Measurements from ENCODE around the gene SLC25A45.

SLC25A45 gene

DNA sequence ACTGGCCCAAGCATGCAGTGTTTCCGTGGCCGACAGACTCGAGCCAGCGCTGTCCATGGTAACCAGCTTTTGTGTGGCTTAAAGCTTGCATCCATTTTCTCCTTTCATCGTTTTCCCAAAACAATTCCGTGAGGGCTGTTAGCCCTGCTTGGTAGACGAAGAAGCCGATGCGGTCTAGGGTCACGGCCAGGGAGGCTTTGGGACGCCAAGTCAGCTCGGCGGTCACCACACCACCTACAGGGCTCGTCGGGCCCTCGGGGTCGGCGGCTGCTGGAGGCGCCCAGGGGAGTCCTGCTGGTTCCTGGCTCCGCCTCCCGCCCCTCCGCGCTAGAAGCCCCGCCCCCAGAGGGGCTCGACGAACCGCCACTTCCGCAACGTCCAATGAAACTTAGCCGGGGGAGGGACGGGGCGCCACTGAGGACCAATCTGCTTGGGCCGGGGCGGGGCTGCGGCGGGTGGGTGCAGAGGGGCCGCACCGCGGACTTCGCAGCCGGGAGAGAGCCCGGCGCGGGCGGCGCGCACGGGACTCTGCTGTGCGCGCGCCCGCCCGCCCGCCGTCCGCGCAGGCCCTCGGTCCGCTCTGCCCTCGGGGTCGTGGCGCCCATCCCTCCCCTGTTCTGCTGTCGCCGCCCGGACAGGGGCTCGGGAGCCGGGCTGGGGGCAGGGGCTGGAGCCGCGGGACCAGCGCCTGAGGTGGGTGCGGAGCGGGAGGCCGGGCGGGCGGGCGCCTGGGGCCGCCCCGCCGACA lies 28.0 kb downstream of the SLC25A45 start, which contains the start of gene TIGD3:
Gene TIGD3 (plus strand): TSS at position 487 of the 748 bp plus-strand sequence. CDS start 1,058 bp downstream, outside the sequence.
- TF ChIP-seq CTCF (IDR thresholded peaks at IDR 0.05; ENCODE audit: low read depth, low read length), result no peak

DNA sequence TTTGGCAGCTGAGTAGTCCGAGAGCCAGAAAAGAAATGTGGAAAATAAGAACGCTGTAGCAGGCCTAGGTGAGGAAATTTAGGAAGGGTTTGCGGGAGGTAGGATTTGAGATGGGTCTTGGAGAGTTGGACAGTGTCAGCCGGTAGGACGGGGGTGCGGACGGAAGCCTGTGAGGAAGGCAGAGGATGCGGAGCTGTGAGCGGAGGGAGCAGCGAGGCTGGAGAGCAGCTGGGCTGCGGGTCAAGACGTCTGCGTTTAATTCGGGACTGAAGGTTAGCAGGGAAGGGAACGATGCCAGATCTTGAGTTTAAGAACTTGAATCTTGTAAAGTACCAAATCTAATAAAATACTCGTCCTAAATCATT lies 28.6 kb downstream of the SLC25A45 start:
- TF ChIP-seq CTCF (IDR thresholded peaks at IDR 0.05; ENCODE audit: low read depth, low read length), result no peak
- H3K4me3 ChIP-seq (ENCODE audit: low read depth, low read length), result peak overlapping the region; percentile 54

More for the DNA sequence above, 28.0 kb downstream of the SLC25A45 start, which contains the start of gene TIGD3:
- H3K4me3 ChIP-seq (ENCODE audit: low read depth, low read length), result peak within 1 kb of the TSS; percentile 58

- no peak overlapping the region for H3K4me3 ChIP-seq (ENCODE audit: low read depth, low read length)
- no peak for TF ChIP-seq CTCF (IDR thresholded peaks at IDR 0.05; ENCODE audit: low read depth, low read length)
Observed at GRCh38 chr11:65353376-65353775, 29.1 kb downstream of the SLC25A45 start.

GRCh38 chr11:65352783-65353182 lies 29.7 kb downstream of the SLC25A45 start:
- no peak overlapping the region for H3K4me3 ChIP-seq (ENCODE audit: low read depth, low read length)
- 0 out of 2 replicates have a peak, but pooled peaks have one; percentile 7 for TF ChIP-seq CTCF (IDR thresholded peaks at IDR 0.05; ENCODE audit: low read depth, low read length)

DNA sequence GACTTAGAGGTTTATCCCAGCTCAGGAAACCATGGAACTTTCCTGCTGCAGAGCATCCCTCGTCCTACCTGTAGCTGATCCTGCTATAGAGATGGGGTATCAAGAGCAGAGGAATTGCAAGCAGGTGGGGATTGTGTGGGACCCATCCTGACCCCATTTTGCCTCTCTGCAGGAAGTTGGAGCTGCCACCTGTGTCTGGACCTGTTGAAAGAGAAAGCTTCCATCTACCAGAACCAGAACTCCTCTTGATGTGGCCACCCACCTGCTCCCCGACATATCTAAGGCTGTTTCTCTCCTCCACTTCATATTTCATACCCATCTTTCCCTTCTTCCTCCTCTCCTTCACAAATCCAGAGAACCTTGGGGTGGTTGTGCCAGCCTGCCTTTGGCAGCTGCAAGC lies 30.9 kb downstream of the SLC25A45 start:
- TF ChIP-seq CTCF (IDR thresholded peaks at IDR 0.05; ENCODE audit: low read depth, low read length), result no peak
- H3K4me3 ChIP-seq (ENCODE audit: low read depth, low read length), result no peak overlapping the region

- no peak overlapping the region for H3K4me3 ChIP-seq (ENCODE audit: low read depth, low read length)
- no peak for TF ChIP-seq CTCF (IDR thresholded peaks at IDR 0.05; ENCODE audit: low read depth, low read length)
Observed at GRCh38 chr11:65341856-65342255, 40.6 kb downstream of the SLC25A45 start.

- no peak for TF ChIP-seq CTCF (IDR thresholded peaks at IDR 0.05; ENCODE audit: low read depth, low read length)
- no peak overlapping the region for H3K4me3 ChIP-seq (ENCODE audit: low read depth, low read length)
Observed at GRCh38 chr11:65340226-65340625, 42.2 kb downstream of the SLC25A45 start.

All from WI38 (cell line).